Heart left ventricle (tissue), 16 donors: Measurements from ENCODE around the gene PALB2. TPM values are rescaled to one million over a fixed set of nuclear protein-coding genes. Genes with fewer than 3 reads are reported as not detected.
"Not testable (repeated sequence)": the region's sequence is repeated elsewhere in the genome, so short reads cannot be mapped to it uniquely, and the experiment has no call there.

Source experiments
- ATAC-seq, 4 donors: fragments of 200-7000 bp; cut with Tn5 transposase; one replicate each; pipeline ENCODE4 v1.9.1; 2020 to 2022; ENCODE audit warnings: moderate library complexity in 4 of 4, mild to moderate bottlenecking in 3 of 4, moderate number of reproducible peaks in 1 of 4
- DNase-seq, 5 donors: peaks; one replicate each; pipeline ENCODE4 v3.0.0-alpha.2; 2020
- H3K27ac ChIP-seq, 12 donors: fragments of 200-600 bp; sonication (generic) in 4 of 12; one replicate each; pipeline versions ENCODE4 v1.5.0 to v1.8.0; 2016 to 2022; ENCODE audit warnings: mild to moderate bottlenecking in 2 of 12
- H3K27me3 ChIP-seq, 9 donors: fragments of 200-600 bp; sonication (generic) in 2 of 9; one replicate each; pipeline versions ENCODE4 v1.5.1 to v1.8.0; 2016 to 2022; ENCODE audit warnings: mild to moderate bottlenecking in 3 of 9
- H3K36me3 ChIP-seq, 9 donors: fragments of 200-600 bp; sonication (generic) in 2 of 9; one replicate each; pipeline versions ENCODE4 v1.5.0 to v1.8.0; 2018 to 2022; ENCODE audit warnings: mild to moderate bottlenecking in 2 of 9
- H3K4me1 ChIP-seq, 12 donors: fragments of 200-600 bp; sonication (generic) in 4 of 12; one replicate each; pipeline versions ENCODE4 v1.5.0 to v1.8.0; 2016 to 2022; ENCODE audit warnings: mild to moderate bottlenecking in 3 of 12
- H3K4me3 ChIP-seq, 12 donors: fragments of 200-600 bp; sonication (generic) in 4 of 12; one replicate each; pipeline versions ENCODE4 v1.5.0 to v1.8.0; 2017 to 2022; ENCODE audit warnings: mild to moderate bottlenecking in 9 of 12, moderate library complexity in 4 of 12
- H3K9me3 ChIP-seq, 12 donors: fragments of 200-600 bp; sonication (generic) in 4 of 12; one replicate each; pipeline versions ENCODE4 v1.5.0 to v1.8.0; 2016 to 2022; ENCODE audit warnings: mild to moderate bottlenecking in 1 of 12
- POLR2A ChIP-seq, 2 donors: fragments of 450-650 bp; IDR thresholded peaks; one replicate each; pipeline ENCODE4 v1.6.1; 2017; ENCODE audit warnings: antibody characterized with exemption in 2 of 2, mild to moderate bottlenecking in 2 of 2, moderate library complexity in 2 of 2
- WGBS, 4 donors: extraction: QIAGEN DNeasy Blood & Tissue Kit in 2 of 4; methylation state at CpG; one replicate each; pipeline versions ENCODE4 v1.1.5 to v1.1.7; 2013 to 2018; 5-methylcytosine and 5-hydroxymethylcytosine counted together
- intact Hi-C, 10 donors: fragments of 100-400 bp; cut with DNase I; formaldehyde crosslinking; loops; one replicate each; pipeline versions ENCODE4 v1.11.1 to v1.14.2; 2022
- polyA plus RNA-seq, 2 donors: library from polyadenylated mRNA; stranded (reverse); fragments of 200-250 nt; gene quantifications; one replicate each; pipeline ENCODE4 v1.2.3, GENCODE V29; 2013
- total RNA-seq, 9 donors: library from RNA; depleted of rRNA in 2 of 9; stranded (reverse); fragments of >200 nt in 2 of 9; fragmentation: NEBNext Ultra II Directional in 3 of 9; extraction: Animal tissue kit (Norgen Biotek cat#: 25700) in 3 of 9; gene quantifications; one replicate each; pipeline versions ENCODE4 v1.1.0 to v1.2.4, GENCODE V29; 2016 to 2023
- TF ChIP-seq, protein P1 (sequence below), 12 donors: fragments of 200-600 bp; sonication (generic) in 4 of 12; IDR thresholded peaks; one replicate each; pipeline versions ENCODE4 v1.5.0 to v1.8.0; 2018 to 2022; ENCODE audit warnings: antibody characterized with exemption in 12 of 12, mild to moderate bottlenecking in 5 of 12
- donor health status: ischemic (EF 13 %, LVEDD 7.1; RV severe dilation, severe dysfunction).
- donor health status: healthy with polysubstance abuse.
- donor health status: DM: no; HTN: yes; CAD: no.
- donor health status: DM: no; HTN: no; CAD: no.
- donor health status: ischemic (EF 25% LVEDD 6.9; RV normal size, moderate dysfunction).
- donor health status: ischemic (EF 25% LVEDD 5.7; RV mildly dilated, moderate dysfunction).
- donor health status: healthy.
- donor health status: DM: yes; HTN: yes; CAD: no.
- donor health status: ischemic (EF 35%, LVEDD 5.7; RV mildly dilated, moderate dysfunction).
- donor health status: nonischemic (EF 11% LVEDD 7.7; RV severe dilation, severe dysfunction).
- donor health status: DM: yes; HTN: yes; CAD: no.
- donor health status: PGD.
- donor health status: ischemic (EF 29% LVEDD 5.4; RV normal size, mild dysfunction).
- donor health status: nonischemic (EF 23%, LVEDD 6.1; RV moderate dilation, normal function).

The PALB2 gene
- total and polyA plus RNA-seq, 11 donors, result 3.4 to 7.4 (median 4.5) TPM

DNA sequence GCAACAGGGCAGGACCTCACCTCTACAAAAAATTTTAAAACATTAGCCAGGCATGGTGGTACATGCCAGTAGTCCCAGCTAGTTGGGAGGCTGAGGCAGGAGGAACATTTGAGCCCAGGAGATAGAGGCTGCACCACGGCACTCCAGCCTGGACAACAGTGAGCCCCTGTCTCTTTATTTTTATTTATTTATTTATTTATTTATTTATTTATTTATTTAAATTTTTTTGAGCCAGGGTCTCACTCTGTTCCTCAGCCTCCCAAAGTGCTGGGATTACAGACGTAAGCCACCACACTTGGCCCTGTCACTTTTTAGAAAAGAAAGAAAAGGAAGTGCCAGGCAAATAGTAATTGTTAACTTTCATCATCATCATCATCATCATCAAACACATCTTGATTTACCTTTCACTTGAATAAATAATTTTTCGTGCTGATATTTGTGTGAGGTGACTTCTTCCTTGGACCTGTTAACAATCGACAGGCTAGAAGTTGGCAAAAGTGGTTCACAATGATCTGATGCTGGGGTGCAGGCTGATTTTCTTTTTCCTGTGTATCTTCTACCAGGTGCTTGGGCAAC is 6.6 kb downstream of the PALB2 start:
- Histone ChIP-seq H3K27ac (no peak overlapping the region), H3K4me3 (no peak overlapping the region), H3K27me3 (no peaks in the 10 kb centered on the region), H3K4me1 (peaks cover 0 to 2% (median 0%) of the 10 kb centered on the region in 12 donors), H3K36me3 (peaks cover 0 to 81% (median 70%) of the 10 kb centered on the region in 9 donors), H3K9me3 (no peaks in the 10 kb centered on the region)
- DNase-seq (no peak), ATAC-seq (no peak)
- intact Hi-C loops, result no loop called here
- 95 to 98% (median 96%) methylated on average over 4 of the region's 4 CpGs for WGBS, 4 donors
- TF ChIP-seq, protein P1, sequence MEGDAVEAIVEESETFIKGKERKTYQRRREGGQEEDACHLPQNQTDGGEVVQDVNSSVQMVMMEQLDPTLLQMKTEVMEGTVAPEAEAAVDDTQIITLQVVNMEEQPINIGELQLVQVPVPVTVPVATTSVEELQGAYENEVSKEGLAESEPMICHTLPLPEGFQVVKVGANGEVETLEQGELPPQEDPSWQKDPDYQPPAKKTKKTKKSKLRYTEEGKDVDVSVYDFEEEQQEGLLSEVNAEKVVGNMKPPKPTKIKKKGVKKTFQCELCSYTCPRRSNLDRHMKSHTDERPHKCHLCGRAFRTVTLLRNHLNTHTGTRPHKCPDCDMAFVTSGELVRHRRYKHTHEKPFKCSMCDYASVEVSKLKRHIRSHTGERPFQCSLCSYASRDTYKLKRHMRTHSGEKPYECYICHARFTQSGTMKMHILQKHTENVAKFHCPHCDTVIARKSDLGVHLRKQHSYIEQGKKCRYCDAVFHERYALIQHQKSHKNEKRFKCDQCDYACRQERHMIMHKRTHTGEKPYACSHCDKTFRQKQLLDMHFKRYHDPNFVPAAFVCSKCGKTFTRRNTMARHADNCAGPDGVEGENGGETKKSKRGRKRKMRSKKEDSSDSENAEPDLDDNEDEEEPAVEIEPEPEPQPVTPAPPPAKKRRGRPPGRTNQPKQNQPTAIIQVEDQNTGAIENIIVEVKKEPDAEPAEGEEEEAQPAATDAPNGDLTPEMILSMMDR (IDR thresholded peaks at IDR 0.05), result no peak
- TF ChIP-seq POLR2A (IDR thresholded peaks at IDR 0.05), result no peak

DNA sequence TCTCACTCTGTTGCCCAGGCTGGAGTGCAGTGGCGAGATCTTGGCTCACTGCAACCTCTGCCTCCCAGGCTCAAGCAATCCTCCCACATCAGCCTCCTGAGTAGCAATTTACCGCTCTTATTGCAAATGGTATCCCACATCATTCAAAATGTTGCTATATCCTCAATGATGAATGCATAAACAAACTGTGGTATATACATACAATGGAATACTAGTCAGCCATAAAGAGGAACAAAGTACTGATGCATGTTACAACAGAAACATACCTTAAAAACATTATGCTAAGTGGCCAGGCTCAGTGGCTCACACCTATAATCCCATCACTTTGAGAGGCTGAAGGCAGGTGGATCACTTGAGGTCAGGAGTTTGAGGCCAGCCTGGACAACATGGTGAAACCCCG is 9.2 kb downstream of the PALB2 start:
- DNase-seq, H3K27ac ChIP-seq, ATAC-seq, H3K9me3 ChIP-seq, H3K4me3 ChIP-seq, H3K4me1 ChIP-seq, intact Hi-C loops, H3K27me3 ChIP-seq: not testable (repeated sequence)
- peaks cover 0 to 88% (median 80%) of the 10 kb centered on the region in 9 donors for H3K36me3 ChIP-seq
- 96 to 100% (median 97%) methylated on average over 3 of the region's 3 CpGs for WGBS, 4 donors

DNA sequence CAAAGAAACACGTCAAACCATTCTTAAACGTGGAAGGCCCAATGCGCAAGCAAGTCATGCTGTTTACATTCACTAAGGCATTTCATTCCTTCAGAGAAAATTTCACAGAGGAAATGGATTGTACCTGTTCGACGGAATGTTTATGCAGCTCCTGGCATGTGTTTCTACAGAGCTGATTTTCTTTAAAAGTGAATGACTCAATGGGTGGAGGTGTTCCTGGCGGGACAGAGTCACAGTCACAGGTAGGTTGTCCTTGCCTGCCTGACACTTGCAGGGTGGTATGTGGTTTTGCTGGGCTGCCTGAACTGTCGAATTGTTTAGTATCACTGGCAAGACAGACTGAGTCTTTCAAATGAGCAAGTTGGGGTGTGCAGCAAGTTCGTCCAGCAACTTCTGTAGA is 11.6 kb downstream of the PALB2 start:
- DNase-seq (no peak), ATAC-seq (no peak)
- Histone ChIP-seq H3K36me3 (peaks cover 2 to 88% (median 78%) of the 10 kb centered on the region in 9 donors), H3K27ac (no peak overlapping the region), H3K4me1 (no peaks in the 10 kb centered on the region), H3K27me3 (no peaks in the 10 kb centered on the region), H3K4me3 (no peak overlapping the region), H3K9me3 (no peaks in the 10 kb centered on the region)
- intact Hi-C loops, result no loop called here
- WGBS, 4 donors, result 93 to 94% (median 94%) methylated on average over 8 of the region's 8 CpGs
- TF ChIP-seq, protein P1 (IDR thresholded peaks at IDR 0.05), result no peak
- no peak for TF ChIP-seq POLR2A (IDR thresholded peaks at IDR 0.05)

DNA sequence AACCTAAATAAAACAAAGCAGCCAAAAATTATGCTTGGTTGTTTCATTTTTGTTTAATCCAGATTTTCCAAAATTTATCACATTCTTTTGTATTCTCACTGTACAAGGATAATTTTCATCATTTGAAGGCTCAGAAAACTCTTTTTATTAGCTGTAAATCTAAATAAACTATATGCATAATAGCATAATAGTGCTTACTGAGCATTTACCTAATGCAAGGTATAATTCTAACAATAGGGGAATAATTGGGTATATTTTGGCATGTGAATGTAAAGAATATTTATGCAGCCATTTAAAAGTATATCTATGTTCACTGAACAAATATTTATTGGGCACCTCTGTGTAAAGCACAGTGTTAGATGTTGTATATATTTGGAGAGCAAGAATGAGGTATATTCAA is 17.0 kb downstream of the PALB2 start:
- no peak for TF ChIP-seq POLR2A (IDR thresholded peaks at IDR 0.05)
- TF ChIP-seq, protein P1 (IDR thresholded peaks at IDR 0.05), result no peak
- intact Hi-C loops, result no loop called here
- Histone ChIP-seq H3K27me3 (no peaks in the 10 kb centered on the region), H3K4me3 (no peak overlapping the region), H3K9me3 (no peaks in the 10 kb centered on the region), H3K4me1 (no peaks in the 10 kb centered on the region), H3K27ac (no peak overlapping the region), H3K36me3 (peaks cover 2 to 97% (median 88%) of the 10 kb centered on the region in 9 donors)
- no peak for ATAC-seq
- no peak for DNase-seq

DNA sequence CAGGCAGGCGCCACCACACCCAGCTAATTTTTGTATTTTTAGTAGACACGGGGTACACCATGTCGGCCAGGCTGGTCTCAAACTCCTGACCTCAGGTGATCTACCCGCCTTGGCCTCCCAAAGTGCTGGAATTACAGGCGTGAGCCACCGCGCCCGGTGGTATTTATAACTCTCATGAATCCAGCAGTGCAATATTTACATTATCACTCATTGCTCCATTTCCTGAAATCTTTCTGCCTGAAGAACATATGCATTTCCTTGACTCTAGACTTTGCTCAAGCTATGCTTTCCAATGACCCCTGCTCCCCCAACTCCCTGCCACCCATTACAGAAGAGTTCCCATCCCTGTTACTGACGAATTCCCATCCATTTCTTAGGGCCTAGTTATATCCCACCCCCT is 25.3 kb downstream of the PALB2 start:
- intact Hi-C loops, result no loop called here
- no peaks in the 10 kb centered on the region for H3K4me1 ChIP-seq
- WGBS, 4 donors, result 95 to 97% (median 97%) methylated on average over 9 of the region's 9 CpGs
- DNase-seq, result no peak
- no peak overlapping the region for H3K4me3 ChIP-seq
- H3K36me3 ChIP-seq, result peaks cover 3 to 95% (median 75%) of the 10 kb centered on the region in 9 donors
- H3K27me3 ChIP-seq, result no peaks in the 10 kb centered on the region
- no peaks in the 10 kb centered on the region for H3K9me3 ChIP-seq
- TF ChIP-seq, protein P1 (IDR thresholded peaks at IDR 0.05), result no peak
- no peak for TF ChIP-seq POLR2A (IDR thresholded peaks at IDR 0.05)
- H3K27ac ChIP-seq, result no peak overlapping the region
- ATAC-seq, result no peak
